HG03039 (cell line): Measurements from ENCODE around the gene TMOD1.

Source experiments
- ATAC-seq: cut with Tn5 transposase; IDR thresholded peaks from one replicate; pipeline ENCODE4 v1.9.1; 2021; ENCODE audit warnings: mild to moderate bottlenecking, moderate library complexity; ENCODE audit not compliant: unreplicated experiment

Gene TMOD1

GRCh38 chr9:97630591-97630990 is 129.1 kb downstream of the TMOD1 start:
- no peak for ATAC-seq

- ATAC-seq = peak; percentile 3
Observed at GRCh38 chr9:97632248-97632984, 130.9 kb downstream of the TMOD1 start.

DNA sequence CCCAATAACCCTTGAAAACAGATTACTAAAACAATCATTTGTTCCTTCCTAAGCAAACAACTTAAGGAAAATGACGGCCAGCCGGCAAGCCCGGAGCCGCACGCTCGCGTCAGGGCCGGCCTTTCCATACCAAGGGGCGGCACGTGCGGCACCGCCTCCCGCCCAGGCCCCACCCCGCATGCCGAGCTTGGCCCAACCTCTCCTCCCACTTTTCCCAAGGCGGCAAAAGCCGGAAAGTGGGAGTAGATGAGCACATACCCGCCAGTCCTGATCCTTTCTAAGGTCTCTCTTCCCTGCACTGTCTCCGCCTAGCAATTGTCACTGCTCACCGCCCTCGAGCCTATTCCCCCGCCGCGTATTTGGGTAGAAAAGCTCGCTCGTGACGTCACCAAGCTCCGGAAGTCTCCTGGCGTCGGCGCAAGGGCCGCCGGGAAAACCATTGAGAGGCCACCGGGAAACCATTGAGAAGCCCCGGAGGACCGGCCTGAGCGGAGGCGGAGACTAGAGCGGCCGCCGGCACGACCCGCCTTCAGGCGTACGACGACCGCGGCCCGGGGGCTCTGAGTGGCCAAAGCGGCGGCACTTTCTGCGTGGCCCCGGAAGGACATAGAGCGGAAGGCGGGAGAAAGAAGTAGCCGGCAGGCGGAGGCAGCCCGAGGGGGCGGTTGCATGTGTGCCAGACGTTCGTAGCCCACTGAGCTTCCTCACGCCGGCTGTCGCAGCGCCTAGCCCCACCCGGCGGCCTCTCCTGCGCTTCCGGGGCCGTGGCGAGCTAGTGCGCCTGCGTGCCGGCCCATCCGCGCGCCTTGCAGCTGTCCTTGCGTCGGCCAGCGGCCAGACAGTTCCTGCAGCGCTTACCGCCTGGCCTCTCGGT is 131.8 kb downstream of the TMOD1 start, which contains the start of the genes NCBP1 and TSTD2:
TSS of gene NCBP1 (plus strand) at position 837 of the 874 bp plus-strand sequence. CDS start 61 bp downstream, outside the sequence.
TSS of gene TSTD2 (minus strand) at position 384 of the 874 bp plus-strand sequence. CDS start 5,806 bp downstream, outside the sequence.
- peak; percentile 85 for ATAC-seq

GRCh38 chr9:97633859-97634490 is 132.5 kb downstream of the TMOD1 start:
- ATAC-seq = no peak

DNA sequence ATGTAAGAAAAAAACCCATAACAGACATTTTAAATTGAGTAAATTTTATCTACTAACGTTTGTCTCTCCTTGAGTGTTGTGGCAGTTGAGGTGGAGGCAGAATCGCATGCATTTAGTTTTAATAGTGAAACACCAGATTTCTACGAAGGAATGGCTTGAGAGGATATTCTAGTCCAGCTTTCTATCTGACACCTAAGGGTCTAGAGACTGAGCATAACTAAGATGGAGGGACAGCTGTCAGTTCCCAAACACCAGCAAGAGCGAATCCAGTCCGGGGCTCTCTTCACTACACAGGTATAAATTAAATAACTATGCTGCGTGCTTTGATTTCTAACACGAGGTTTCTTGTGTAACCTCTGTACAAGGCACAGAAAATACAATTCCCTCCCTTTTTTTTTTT is 133.6 kb downstream of the TMOD1 start:
- no peak for ATAC-seq

- no peak for ATAC-seq
Observed at GRCh38 chr9:97636903-97637302, 135.4 kb downstream of the TMOD1 start.

GRCh38 chr9:97638666-97639065 is 137.2 kb downstream of the TMOD1 start:
- no peak for ATAC-seq

GRCh38 chr9:97640325-97640724 is 138.9 kb downstream of the TMOD1 start:
- no peak for ATAC-seq

GRCh38 chr9:97645720-97646119 is 144.3 kb downstream of the TMOD1 start:
- no peak for ATAC-seq

DNA sequence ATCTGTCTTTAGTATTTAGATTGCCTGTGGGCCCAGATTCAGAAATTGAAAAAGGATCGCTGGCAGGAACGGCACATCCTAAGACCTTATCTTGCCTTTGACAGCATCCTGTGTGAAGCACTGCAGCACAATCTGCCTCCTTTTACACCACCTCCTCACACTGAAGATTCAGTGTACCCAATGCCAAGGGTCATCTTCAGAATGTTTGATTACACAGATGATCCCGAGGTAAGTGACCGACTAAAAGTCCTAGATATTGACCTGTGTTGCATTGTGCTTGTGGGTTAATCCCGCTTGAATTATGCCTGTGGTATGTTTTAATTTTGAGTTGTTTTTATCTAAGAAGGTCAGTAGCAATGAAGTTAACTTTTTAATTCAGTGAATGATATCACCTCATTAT is 146.5 kb downstream of the TMOD1 start:
- ATAC-seq = no peak
